HepG2 (cell line): ENCODE measurements around the gene STPG4.

ENCODE experiments used
- CHD4 ChIP-seq: fragments of 200-600 bp; sonication (generic); IDR thresholded peaks from 2 replicates; pipeline ENCODE4 v1.7.0; 2017; ENCODE audit warnings: mild to moderate bottlenecking, low read length, borderline replicate concordance
- CREM ChIP-seq, 2 experiments: sonication (generic) in 1 of 2; formaldehyde crosslinking in 1 of 2; IDR thresholded peaks; 2 replicates each; pipeline versions ENCODE4 v1.4.0 to v1.6.1; 2016 to 2020; ENCODE audit warnings: antibody characterized with exemption in 1 of 2, mild to moderate bottlenecking in 1 of 2, missing genetic modification reagents in 1 of 2
- ELF4 ChIP-seq: sonication (generic); formaldehyde crosslinking; IDR thresholded peaks from 2 replicates; pipeline ENCODE4 v1.5.0; 2020; ENCODE audit warnings: missing genetic modification reagents, mild to moderate bottlenecking, moderate library complexity, borderline replicate concordance
- HDAC6 ChIP-seq: fragments of 200-600 bp; sonication (generic); IDR thresholded peaks from 2 replicates; pipeline ENCODE4 v1.7.0; 2017; ENCODE audit warnings: mild to moderate bottlenecking, antibody characterized with exemption, low read length, low read depth
- LBX2 ChIP-seq: sonication (generic); formaldehyde crosslinking; IDR thresholded peaks from 2 replicates; pipeline ENCODE4 v1.5.0; 2020; ENCODE audit warnings: missing genetic modification reagents, mild to moderate bottlenecking, borderline replicate concordance
- ZNF367 ChIP-seq: sonication (generic); formaldehyde crosslinking; IDR thresholded peaks from 2 replicates; pipeline ENCODE4 v1.4.0; 2020; ENCODE audit warnings: missing genetic modification reagents, borderline replicate concordance
- ZNF776 ChIP-seq: sonication (generic); formaldehyde crosslinking; IDR thresholded peaks from 2 replicates; pipeline ENCODE4 v1.4.0; 2020; ENCODE audit warnings: mild to moderate bottlenecking, missing genetic modification reagents
- TF ChIP-seq, protein P1 (sequence below): sonication (generic); formaldehyde crosslinking; IDR thresholded peaks from 2 replicates; pipeline ENCODE4 v1.4.0; 2020; ENCODE audit warnings: low read depth, missing genetic modification reagents

GRCh38 chr2:47195148-47195547 lies 40.0 kb upstream of the STPG4 start:
- TF ChIP-seq CHD4 (no peak), CREM (IDR thresholded peaks at IDR 0.05) (no peak), CREM (CRISPR knock-in tag; IDR thresholded peaks at IDR 0.05) (no peak), ZNF367 (CRISPR knock-in tag) (no peak), ELF4 (CRISPR knock-in tag) (no peak), HDAC6 (no peak), LBX2 (CRISPR knock-in tag) (no peak), ZNF776 (CRISPR knock-in tag) (no peak)
- TF ChIP-seq, protein P1, sequence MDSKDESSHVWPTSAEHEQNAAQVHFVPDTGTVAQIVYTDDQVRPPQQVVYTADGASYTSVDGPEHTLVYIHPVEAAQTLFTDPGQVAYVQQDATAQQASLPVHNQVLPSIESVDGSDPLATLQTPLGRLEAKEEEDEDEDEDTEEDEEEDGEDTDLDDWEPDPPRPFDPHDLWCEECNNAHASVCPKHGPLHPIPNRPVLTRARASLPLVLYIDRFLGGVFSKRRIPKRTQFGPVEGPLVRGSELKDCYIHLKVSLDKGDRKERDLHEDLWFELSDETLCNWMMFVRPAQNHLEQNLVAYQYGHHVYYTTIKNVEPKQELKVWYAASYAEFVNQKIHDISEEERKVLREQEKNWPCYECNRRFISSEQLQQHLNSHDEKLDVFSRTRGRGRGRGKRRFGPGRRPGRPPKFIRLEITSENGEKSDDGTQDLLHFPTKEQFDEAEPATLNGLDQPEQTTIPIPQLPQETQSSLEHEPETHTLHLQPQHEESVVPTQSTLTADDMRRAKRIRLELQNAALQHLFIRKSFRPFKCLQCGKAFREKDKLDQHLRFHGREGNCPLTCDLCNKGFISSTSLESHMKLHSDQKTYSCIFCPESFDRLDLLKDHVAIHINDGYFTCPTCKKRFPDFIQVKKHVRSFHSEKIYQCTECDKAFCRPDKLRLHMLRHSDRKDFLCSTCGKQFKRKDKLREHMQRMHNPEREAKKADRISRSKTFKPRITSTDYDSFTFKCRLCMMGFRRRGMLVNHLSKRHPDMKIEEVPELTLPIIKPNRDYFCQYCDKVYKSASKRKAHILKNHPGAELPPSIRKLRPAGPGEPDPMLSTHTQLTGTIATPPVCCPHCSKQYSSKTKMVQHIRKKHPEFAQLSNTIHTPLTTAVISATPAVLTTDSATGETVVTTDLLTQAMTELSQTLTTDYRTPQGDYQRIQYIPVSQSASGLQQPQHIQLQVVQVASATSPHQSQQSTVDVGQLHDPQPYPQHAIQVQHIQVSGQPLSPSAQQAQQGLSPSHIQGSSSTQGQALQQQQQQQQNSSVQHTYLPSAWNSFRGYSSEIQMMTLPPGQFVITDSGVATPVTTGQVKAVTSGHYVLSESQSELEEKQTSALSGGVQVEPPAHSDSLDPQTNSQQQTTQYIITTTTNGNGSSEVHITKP (CRISPR knock-in tag), result no peak
